HG02981 (cell line): ENCODE results near the gene NEURL1B.

Source experiments
- ATAC-seq: cut with Tn5 transposase; IDR thresholded peaks from one replicate; pipeline ENCODE4 v1.9.1; 2021; ENCODE audit warnings: mild to moderate bottlenecking, moderate library complexity; ENCODE audit not compliant: unreplicated experiment

The NEURL1B gene

DNA sequence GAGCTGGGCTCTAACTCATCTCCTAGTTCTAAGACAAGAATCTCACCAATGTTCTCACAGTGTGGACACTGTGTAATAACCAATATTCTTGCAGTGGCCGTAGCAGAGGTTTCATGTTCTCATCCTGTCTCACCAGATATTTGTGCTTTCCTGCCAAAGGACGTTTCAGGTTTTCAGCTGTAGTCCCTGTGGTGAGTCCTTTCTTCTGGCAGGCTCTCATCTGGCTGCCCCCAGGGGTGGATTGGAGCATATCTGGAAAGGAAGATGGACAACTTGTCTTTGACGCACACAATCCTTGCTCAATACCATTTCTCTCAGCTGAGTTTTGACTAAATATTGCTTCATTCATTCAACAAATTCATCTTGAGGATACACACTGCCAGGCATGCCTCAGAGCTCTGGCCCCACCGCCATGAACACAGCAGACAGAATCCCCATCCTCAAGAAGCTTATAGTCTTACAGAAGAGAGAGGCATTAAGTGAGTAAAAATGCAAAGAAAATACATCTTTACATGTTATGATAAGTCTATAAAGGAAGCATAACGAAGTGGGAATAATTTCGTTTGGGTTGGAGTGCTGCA lies 33.8 kb upstream of the NEURL1B start:
- no peak for ATAC-seq

GRCh38 chr5:172608773-172609172 lies 32.3 kb upstream of the NEURL1B start:
- no peak for ATAC-seq

- no peak for ATAC-seq
These were observed 30.4 kb upstream of the NEURL1B start for GRCh38 chr5:172610643-172611042.

- no peak for ATAC-seq
These were observed 29.1 kb upstream of the NEURL1B start for GRCh38 chr5:172611913-172612312.

- no peak for ATAC-seq
These were observed 28.3 kb upstream of the NEURL1B start for GRCh38 chr5:172612771-172613170.

GRCh38 chr5:172616136-172616535 lies 24.9 kb upstream of the NEURL1B start:
- no peak for ATAC-seq

DNA sequence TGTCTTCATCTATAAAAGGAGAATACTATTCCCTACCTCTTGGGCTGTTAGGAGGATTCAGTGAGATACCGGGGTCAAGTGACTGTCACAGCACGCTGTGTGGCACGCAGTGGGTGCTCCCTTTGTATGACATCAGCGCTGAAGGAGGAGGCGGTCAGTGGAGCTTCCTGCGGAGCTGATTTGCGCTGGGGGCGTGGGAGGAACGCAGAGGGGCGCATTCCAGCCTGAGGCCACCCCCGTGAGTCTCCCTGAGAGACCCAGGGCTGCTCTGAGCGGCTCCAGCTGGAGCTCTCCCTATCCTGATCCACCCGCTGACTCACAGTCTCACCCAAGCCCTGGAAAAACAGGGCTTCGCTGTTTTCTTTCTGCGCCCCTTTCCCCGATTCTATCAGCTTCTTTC lies 24.3 kb upstream of the NEURL1B start:
- no peak for ATAC-seq

- ATAC-seq, result no peak
These were observed 23.2 kb upstream of the NEURL1B start for GRCh38 chr5:172617817-172618216.

DNA sequence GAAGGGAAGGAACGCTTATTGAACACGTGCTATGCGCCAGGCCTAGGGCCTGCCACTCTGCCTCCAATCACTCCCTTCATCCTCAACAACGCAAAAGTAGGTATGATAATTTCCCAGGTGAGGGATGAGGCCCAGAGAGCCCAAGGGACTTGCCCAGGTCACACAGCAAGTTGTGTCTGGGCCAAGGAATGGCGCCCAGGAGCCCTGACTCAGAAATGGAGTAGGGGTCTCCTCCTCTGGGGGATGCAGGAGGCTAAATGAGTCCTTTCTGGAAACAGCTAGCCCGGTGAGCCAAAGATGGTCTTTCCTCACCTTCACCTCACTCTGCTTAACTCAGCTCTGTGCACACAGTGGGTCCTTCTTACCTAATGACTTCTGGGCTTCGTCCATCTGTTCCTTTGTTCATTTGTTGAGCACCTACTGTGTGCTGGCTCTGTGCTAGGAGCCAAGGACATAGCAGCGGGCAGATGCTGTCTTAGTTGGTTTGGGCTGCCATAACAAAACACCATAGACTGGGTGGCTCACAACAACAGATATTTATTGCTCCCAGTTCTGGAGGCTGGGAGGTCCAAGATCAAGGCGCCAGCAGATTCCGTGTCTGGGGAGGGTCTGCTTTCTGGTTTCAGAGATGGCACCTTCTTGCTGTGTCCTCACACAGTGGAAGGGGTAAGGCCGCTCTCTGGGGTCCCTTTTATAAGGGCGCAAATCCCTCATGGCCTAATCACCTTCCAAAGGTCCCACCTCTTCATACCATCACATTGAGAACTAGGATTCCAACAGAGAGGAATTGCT lies 22.3 kb upstream of the NEURL1B start:
- ATAC-seq, result no peak

- no peak for ATAC-seq
These were observed 20.6 kb upstream of the NEURL1B start for GRCh38 chr5:172620506-172620905.

- no peak for ATAC-seq
These were observed 18.7 kb upstream of the NEURL1B start for GRCh38 chr5:172622091-172623046.

DNA sequence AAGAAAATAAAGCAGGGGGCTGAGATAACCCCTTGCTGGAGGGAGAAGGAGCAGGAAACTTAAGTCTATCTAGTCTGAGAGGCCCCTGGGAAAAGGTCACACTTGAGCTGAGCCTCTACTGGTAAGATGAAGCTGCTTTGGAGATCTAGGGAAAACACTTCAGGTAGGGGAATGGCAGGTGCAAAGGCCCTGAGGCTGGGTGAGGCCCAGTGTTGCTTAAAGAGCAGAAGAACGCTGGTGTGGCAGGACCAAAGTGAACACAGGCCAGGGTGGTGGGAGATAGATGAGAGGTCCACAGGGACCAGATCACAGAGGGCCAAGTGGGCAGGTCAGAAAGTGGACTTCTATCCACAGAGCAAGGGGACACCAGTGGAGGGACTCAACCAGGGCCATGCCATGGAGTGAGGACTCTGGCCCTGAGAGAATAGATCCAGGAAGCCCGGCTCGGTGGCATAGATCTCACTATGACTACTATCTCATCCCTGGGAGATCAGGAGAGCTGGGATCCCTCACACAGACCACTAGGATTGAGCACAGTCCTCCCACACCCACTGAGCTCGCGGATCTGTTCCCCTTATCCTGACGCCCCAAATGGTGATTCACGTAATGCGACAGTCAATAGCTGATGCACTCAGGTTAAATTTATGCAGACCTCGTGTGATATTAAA lies 17.6 kb upstream of the NEURL1B start:
- ATAC-seq, result no peak

DNA sequence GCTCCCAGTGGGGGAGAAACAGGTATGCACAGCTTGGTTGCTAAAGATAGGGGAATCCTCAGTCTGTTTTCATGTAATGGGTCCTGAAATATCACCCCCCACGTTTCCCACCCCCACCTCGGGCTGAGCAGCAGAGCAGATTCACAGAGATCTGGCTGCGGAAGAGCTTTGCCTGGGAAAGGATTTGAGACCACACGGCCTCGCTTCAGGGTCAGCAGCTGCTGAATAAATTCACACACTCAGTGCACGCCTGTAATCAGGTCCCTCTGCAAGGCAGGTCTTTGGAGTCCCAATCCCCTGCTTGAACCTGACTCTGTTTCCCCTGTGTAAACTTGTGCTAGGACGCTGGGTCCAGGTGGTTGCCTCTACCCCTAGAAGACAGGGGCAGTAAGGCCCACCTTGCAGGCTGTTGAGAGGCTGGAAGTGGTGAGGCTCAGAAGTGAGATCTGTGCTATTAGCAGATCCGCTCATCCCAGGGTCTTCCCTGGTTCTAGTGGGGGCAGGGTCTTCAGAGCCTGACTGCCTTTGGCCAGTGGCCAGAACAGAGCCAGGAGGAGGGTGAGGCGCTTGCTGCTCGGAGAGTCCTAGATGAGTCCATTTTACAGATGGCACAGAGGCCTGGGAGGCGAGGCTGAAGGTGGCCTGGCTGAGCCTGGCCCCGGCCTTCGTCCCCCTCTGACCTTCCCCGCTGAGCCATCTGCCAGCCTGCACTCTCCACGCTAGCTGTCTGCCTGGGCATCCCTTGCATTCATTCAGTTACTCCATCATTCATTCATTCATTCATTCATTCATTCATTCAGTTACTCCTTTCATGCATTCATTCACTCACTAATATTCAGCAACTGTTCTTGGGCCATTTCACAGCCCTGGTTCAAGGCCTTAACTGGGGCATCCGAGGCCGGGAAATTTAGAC lies 16.7 kb upstream of the NEURL1B start:
- no peak for ATAC-seq

DNA sequence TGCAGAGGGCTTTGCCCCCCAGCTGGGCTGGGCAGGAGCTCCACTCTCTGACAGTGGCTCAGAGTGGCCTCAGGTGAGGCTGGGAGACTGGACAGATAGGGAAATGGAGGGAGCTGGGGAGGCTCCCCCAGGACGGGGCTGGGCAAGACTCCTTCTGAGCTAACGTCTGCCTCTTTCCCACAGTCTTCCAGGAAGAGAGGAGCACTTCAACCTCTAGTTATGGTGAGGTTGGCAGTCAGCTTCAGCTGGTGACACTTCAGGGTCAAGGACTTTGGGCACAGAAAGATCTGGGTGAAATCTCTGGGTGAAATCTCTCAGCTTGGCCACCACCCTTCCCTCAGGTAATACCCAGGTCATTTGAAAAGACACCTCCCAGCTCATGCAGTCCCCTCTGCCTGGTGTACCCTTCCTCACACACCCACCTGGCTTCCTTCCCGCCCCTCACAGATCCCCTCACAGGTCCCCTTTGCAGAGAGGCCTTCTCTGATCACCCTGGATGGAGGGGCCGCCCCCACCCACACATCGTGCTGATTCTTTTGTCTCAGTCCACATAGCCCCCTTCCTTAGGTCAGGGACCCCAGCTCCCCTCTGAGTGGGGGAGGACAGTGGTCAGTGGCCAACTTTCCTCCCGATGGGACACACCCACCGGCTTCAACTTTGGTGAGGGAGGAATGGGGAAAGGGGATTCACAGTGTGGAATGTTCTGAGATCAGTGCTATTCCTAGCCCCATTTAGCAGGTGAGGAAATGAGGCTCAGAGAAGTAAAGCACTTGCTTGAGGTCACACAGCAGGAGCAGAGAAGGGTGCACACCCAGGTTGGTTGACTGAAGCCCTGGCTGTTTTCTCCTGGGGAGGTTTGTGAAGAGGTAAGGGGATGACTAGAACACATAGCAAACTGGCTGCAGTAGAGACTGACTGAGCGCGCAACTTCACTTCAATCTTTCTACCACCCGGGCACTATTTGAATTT lies 15.8 kb upstream of the NEURL1B start:
- no peak for ATAC-seq

- no peak for ATAC-seq
These were observed 15.0 kb upstream of the NEURL1B start for GRCh38 chr5:172626031-172626581.

DNA sequence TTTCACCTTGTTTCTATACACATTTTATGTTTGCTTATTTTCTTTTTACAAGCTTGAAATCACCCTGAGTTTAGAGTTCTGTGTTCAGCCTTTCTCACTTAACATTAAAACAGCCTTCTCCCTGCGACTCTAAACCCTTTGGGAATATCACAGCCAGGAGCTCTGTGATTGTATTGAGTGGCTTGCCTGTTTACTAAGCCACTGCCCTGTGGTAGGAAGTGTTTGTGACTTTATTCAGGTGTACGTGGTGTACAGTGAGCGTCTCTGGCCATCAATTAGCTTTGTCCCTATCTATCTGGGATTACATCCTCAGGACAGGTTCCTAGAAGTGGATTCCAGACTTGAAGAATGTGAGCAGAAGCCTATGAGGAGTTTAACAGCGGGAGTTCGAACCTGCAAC lies 11.0 kb upstream of the NEURL1B start:
- ATAC-seq, result no peak

GRCh38 chr5:172630482-172630881 lies 10.6 kb upstream of the NEURL1B start:
- no peak for ATAC-seq

DNA sequence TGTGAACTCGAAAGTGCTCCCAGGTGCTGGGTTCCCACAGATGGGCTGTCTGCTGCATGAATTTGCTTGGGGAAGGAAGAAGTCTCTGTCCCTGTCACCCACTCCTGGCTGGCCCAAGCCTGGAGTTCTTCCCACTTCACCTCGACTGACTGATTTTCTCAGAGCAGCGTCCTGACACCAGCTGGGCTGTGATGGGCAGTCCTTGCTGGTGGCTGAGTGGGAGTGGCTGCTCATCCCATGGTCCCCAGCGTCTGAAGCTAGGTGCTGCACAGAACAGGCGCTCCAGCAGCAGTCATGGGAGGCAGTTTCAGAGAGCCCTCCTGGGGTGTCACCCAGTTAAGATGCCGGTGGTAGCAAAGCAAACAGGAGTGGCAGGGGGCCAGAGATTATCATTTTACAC lies 10.1 kb upstream of the NEURL1B start:
- ATAC-seq, result no peak
